K562 (cell line): Measurements from ENCODE around the gene CTPS2. TPM values are rescaled to one million over a fixed set of nuclear protein-coding genes. Genes with fewer than 3 reads are reported as not detected.
A peak's percentile ranks its signal among the peaks of the same experiment; 100 is the strongest.

Source experiments
- ATAC-seq: fragments of 200-7000 bp; cut with Tn5 transposase; 3 replicates; pipeline ENCODE4 v1.9.1; 2020; ENCODE audit warnings: moderate library complexity
- BruUV-seq: library from RNA; stranded (reverse); fragments of 400-500 nt; replicated peaks from 2 replicates; lab custom pipeline; 2021; lab: Mats Ljungman, UMichigan
- CTCF ChIA-PET: fragments of 300-600 bp; formaldehyde crosslinking; extraction: SDS; loops from one replicate; lab custom pipeline; 2021; ENCODE audit warnings: low intra/inter-chr PET ratio; lab: Yijun Ruan, JAX
- POLR2A ChIA-PET: fragments of 300-600, 350-650 bp; sonication (Branson Sonifier 250); formaldehyde crosslinking; extraction: SDS; loops from one replicate; lab custom pipeline; 2021; ENCODE audit warnings: antibody characterized with exemption, inconsistent platforms; lab: Yijun Ruan, JAX
- DNase-seq, 4 experiments: peaks; one replicate each; pipeline versions ENCODE4 v3.0.0 to v3.0.0-alpha.2; 2011 to 2018; ENCODE audit warnings: low spot score in 3 of 4, mixed read lengths in 3 of 4; ENCODE audit errors: extremely low read depth in 1 of 4
- FAIRE-seq: peaks from 2 replicates; lab custom pipeline; 2011; peaks lifted over from hg19 to GRCh38; lab: Jason Lieb, UNC
- H2AFZ ChIP-seq: 2 replicates; pipeline ENCODE4 v1.6.0; 2011; ENCODE audit warnings: low read depth, low read length, control low read depth, inconsistent platforms
- H3K27ac ChIP-seq: fragments of 200-600 bp; 3 replicates; pipeline ENCODE4 v1.8.0; 2011; ENCODE audit warnings: low read depth, mild to moderate bottlenecking, control low read depth, inconsistent platforms, low read length, moderate library complexity, mixed read lengths; ENCODE audit errors: extremely low read depth
- H3K27me3 ChIP-seq, 2 experiments: fragments of 300-600 bp in 1 of 2; 2 replicates in 1 of 2; 3 replicates in 1 of 2; pipeline versions ENCODE4 v1.6.0 to v1.8.0; 2011; ENCODE audit warnings: inconsistent platforms in 2 of 2, low read length in 2 of 2, mild to moderate bottlenecking in 1 of 2, mixed read lengths in 1 of 2, moderate library complexity in 1 of 2; ENCODE audit not compliant: control insufficient read depth in 2 of 2, insufficient read depth in 2 of 2
- H3K36me3 ChIP-seq: fragments of 300-600 bp; 3 replicates; pipeline ENCODE4 v1.8.0; 2011; ENCODE audit warnings: mild to moderate bottlenecking, low read length, inconsistent platforms; ENCODE audit not compliant: control insufficient read depth, insufficient read depth
- H3K4me1 ChIP-seq, 2 experiments: fragments of 200-600 bp in 1 of 2; replicated peaks in 1 of 2; 2 replicates in 1 of 2; 3 replicates in 1 of 2; pipeline versions ENCODE4 v1.5.1 to v1.8.0; 2011; ENCODE audit warnings: inconsistent platforms in 2 of 2, low read length in 2 of 2, mild to moderate bottlenecking in 1 of 2, mixed read lengths in 1 of 2, moderate library complexity in 1 of 2; ENCODE audit not compliant: control insufficient read depth in 2 of 2, insufficient read depth in 2 of 2
- H3K4me2 ChIP-seq: 2 replicates; pipeline ENCODE4 v1.6.1; 2011; ENCODE audit warnings: low read length, control low read depth, inconsistent platforms, mixed read lengths; ENCODE audit not compliant: insufficient read depth
- H3K4me3 ChIP-seq: fragments of 200-600 bp; sonication (generic), shearing (Covaris generic); 2 replicates; pipeline ENCODE4 v1.5.1; 2016; ENCODE audit warnings: control low read depth, inconsistent platforms
- H3K79me2 ChIP-seq: fragments of 200-600 bp; 3 replicates; pipeline ENCODE4 v1.8.0; 2011; ENCODE audit warnings: low read length, inconsistent platforms; ENCODE audit not compliant: control insufficient read depth, insufficient read depth
- H3K9ac ChIP-seq, 2 experiments: 2 replicates each; pipeline versions ENCODE4 v1.6.0 to v1.6.1; 2011; ENCODE audit warnings: low read depth in 2 of 2, low read length in 2 of 2, control low read depth in 1 of 2, inconsistent platforms in 1 of 2, mild to moderate bottlenecking in 1 of 2, mixed read lengths in 1 of 2; ENCODE audit not compliant: insufficient read depth in 1 of 2
- H3K9me1 ChIP-seq: one replicate; pipeline ENCODE4 v1.6.0; 2011; ENCODE audit warnings: inconsistent platforms, mild to moderate bottlenecking, low read length, moderate library complexity; ENCODE audit not compliant: control insufficient read depth, insufficient read depth
- H3K9me3 ChIP-seq: replicated peaks from 2 replicates; pipeline ENCODE4 v1.5.1; 2011; ENCODE audit warnings: low read depth, low read length, inconsistent platforms; ENCODE audit not compliant: control insufficient read depth, insufficient read depth
- H4K20me1 ChIP-seq: replicated peaks from 2 replicates; pipeline ENCODE4 v1.6.1; 2011; ENCODE audit warnings: low read length, inconsistent platforms, mixed read lengths; ENCODE audit not compliant: control insufficient read depth, insufficient read depth
- FOXP1 ChIP-seq: sonication (generic); formaldehyde crosslinking; IDR thresholded peaks from 2 replicates; pipeline ENCODE4 v1.8.0; 2022; ENCODE audit warnings: mild to moderate bottlenecking, missing genetic modification reagents
- KAT7 ChIP-seq: sonication (generic); formaldehyde crosslinking; IDR thresholded peaks from 2 replicates; pipeline ENCODE4 v1.8.0; 2022; ENCODE audit warnings: missing genetic modification reagents, mild to moderate bottlenecking, borderline replicate concordance
- MECOM ChIP-seq: fragments of 250-450 bp; sonication (Bioruptor Pico); IDR thresholded peaks from 2 replicates; pipeline ENCODE4 v1.8.0; 2022; ENCODE audit warnings: inconsistent platforms
- PKNOX1 ChIP-seq: fragments of 450-650 bp; IDR thresholded peaks from 2 replicates; pipeline ENCODE4 v1.6.1; 2016
- RFX7 ChIP-seq: fragments of 250-450 bp; sonication (Bioruptor Pico); IDR thresholded peaks from 2 replicates; pipeline ENCODE4 v1.5.1; 2021; ENCODE audit warnings: mild to moderate bottlenecking
- USF2 ChIP-seq: sonication (generic); formaldehyde crosslinking; IDR thresholded peaks from 2 replicates; pipeline ENCODE4 v1.5.0; 2020; ENCODE audit warnings: missing genetic modification reagents
- WGBS: fragments of 100-300 bp; shearing (Covaris generic); methylation state at CpG from one replicate; pipeline ENCODE4 v1.1.6; 2016; ENCODE audit warnings: low coverage, mixed read lengths; ENCODE audit not compliant: insufficient coverage; ENCODE audit errors: missing lambda C conversion rate; 5-methylcytosine and 5-hydroxymethylcytosine counted together
- in situ Hi-C: fragments of 300-500 bp; cut with MboI; formaldehyde crosslinking; loops from 4 replicates; pipeline ENCODE4 v1.15.0; 2018; ENCODE audit warnings: inconsistent platforms, mixed read lengths
- intact Hi-C: fragments of 100-400 bp; cut with micrococcal nuclease; formaldehyde crosslinking; loops from 2 replicates; pipeline ENCODE4 v1.14.2; 2022
- polyA plus RNA-seq, 8 experiments: library from polyadenylated mRNA; depleted of rRNA in 4 of 8; stranded (reverse) in 5 of 8; unstranded in 3 of 8; fragments of >200 nt; fragmentation: Nextera tagmentation in 2 of 8; fragmentation: Illumina TruSeq in 1 of 8; extraction: Ambion mirVana in 2 of 8; extraction: Trizol in 1 of 8; gene quantifications; 2 replicates each; pipeline versions ENCODE4 v1.2.1 to v1.2.3, GENCODE V29; 2011 to 2014; ENCODE audit warnings: inconsistent platforms in 1 of 8, missing spikeins in 1 of 8
- total RNA-seq, 7 experiments: library from RNA; depleted of rRNA in 6 of 7; stranded (reverse); fragments of >200 nt in 6 of 7; fragmentation: Illumina TruSeq in 2 of 7; extraction: Trizol in 2 of 7; gene quantifications; 2 replicates each; pipeline versions ENCODE4 v1.2.1 to v1.2.3, GENCODE V29; 2011 to 2021; ENCODE audit warnings: low replicate concordance in 1 of 7
- TF ChIP-seq, protein P1 (sequence below): fragments of 450-650 bp; IDR thresholded peaks from 2 replicates; pipeline ENCODE4 v1.6.1; 2014; ENCODE audit warnings: low read depth, mild to moderate bottlenecking, moderate library complexity, borderline replicate concordance
- TF ChIP-seq, protein P2 (sequence below): sonication (generic); formaldehyde crosslinking; IDR thresholded peaks from 2 replicates; pipeline ENCODE4 v1.8.0; 2023; ENCODE audit warnings: mild to moderate bottlenecking, missing genetic modification reagents

Gene CTPS2
- total and polyA plus RNA-seq, 9 of the 15 experiments (the other 6 are each of a cell fraction or from before 2014, with no cell fraction given) = 5.4 to 19.5 (median 14.1) TPM

DNA sequence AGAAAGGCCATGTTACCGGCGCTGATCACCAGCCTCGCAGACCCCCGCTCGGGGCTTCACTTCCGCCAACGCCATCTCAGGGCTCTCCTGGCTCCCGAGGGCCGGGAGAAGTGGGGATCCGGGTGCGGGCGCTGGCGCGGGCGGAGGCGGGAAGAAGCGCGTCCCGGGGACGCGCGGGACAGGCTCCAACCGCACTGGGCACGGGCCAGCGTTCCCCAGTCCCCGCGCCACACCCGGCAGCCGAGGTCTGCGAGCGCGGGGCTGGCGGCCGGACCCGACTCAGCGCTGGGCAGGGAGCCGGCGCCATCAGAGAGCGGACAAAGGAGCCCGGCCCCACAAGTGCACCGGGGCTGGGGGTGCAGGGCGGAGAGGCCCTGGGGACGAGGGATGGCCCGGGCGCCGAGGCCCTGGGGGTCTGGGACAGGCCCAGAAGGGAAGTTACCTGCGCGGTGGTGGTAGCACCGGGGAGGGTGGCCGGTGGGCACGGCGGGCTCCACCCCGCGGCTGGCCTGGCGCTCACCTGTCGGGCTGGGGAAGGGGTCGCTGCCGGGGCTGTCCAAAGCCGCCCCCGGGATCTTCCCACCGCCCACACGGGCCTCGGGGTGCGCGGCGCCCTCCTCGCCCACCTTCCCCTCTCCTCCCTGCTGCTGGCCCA is 449 bp downstream of the CTPS2 start (continued):
- TF ChIP-seq FOXP1 (CRISPR knock-in tag) (no peak), RFX7 (CRISPR knock-in tag) (no peak)
- TF ChIP-seq, protein P1, sequence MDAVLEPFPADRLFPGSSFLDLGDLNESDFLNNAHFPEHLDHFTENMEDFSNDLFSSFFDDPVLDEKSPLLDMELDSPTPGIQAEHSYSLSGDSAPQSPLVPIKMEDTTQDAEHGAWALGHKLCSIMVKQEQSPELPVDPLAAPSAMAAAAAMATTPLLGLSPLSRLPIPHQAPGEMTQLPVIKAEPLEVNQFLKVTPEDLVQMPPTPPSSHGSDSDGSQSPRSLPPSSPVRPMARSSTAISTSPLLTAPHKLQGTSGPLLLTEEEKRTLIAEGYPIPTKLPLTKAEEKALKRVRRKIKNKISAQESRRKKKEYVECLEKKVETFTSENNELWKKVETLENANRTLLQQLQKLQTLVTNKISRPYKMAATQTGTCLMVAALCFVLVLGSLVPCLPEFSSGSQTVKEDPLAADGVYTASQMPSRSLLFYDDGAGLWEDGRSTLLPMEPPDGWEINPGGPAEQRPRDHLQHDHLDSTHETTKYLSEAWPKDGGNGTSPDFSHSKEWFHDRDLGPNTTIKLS = no peak
- TF ChIP-seq, all 486 proteins: peak for 14

GRCh38 chrX:16711219-16711811 is 1.2 kb downstream of the CTPS2 start:
- Histone ChIP-seq H3K9ac (peak overlapping the region; percentile 82 to 97), H4K20me1 (no peaks in the 10 kb centered on the region), H3K9me1 (no peaks in the 10 kb centered on the region), H3K36me3 (peaks cover 7% of the 10 kb centered on the region; the same call in 2 of the 3 replicates), H3K27ac (peak overlapping the region; percentile 83; the same call in 2 of the 3 replicates), H3K27me3 (no peaks in the 10 kb centered on the region), H2AFZ (peak overlapping the region; percentile 99), H3K9me3 (no peaks in the 10 kb centered on the region), H3K4me1 (peaks cover 0 to 17% of the 10 kb centered on the region in 2 experiments; a peak in 4 of 5 replicates), H3K4me2 (peak overlapping the region; percentile 87), H3K4me3 (peak overlapping the region; percentile 69), H3K79me2 (peaks cover 28% of the 10 kb centered on the region)
- CTCF ChIA-PET = no interaction called here
- TF ChIP-seq, protein P2, sequence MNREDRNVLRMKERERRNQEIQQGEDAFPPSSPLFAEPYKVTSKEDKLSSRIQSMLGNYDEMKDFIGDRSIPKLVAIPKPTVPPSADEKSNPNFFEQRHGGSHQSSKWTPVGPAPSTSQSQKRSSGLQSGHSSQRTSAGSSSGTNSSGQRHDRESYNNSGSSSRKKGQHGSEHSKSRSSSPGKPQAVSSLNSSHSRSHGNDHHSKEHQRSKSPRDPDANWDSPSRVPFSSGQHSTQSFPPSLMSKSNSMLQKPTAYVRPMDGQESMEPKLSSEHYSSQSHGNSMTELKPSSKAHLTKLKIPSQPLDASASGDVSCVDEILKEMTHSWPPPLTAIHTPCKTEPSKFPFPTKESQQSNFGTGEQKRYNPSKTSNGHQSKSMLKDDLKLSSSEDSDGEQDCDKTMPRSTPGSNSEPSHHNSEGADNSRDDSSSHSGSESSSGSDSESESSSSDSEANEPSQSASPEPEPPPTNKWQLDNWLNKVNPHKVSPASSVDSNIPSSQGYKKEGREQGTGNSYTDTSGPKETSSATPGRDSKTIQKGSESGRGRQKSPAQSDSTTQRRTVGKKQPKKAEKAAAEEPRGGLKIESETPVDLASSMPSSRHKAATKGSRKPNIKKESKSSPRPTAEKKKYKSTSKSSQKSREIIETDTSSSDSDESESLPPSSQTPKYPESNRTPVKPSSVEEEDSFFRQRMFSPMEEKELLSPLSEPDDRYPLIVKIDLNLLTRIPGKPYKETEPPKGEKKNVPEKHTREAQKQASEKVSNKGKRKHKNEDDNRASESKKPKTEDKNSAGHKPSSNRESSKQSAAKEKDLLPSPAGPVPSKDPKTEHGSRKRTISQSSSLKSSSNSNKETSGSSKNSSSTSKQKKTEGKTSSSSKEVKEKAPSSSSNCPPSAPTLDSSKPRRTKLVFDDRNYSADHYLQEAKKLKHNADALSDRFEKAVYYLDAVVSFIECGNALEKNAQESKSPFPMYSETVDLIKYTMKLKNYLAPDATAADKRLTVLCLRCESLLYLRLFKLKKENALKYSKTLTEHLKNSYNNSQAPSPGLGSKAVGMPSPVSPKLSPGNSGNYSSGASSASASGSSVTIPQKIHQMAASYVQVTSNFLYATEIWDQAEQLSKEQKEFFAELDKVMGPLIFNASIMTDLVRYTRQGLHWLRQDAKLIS (CRISPR knock-in tag) = 0 out of 2 replicates have a peak, but pooled peaks have one; percentile 22
- peak; percentile 32; the same call in 1 of the 2 replicates for TF ChIP-seq PKNOX1
- 0 out of 2 replicates have a peak, but pooled peaks have one; percentile 10 for TF ChIP-seq USF2
- peak; percentile 40; the same call in 1 of the 2 replicates for TF ChIP-seq KAT7 (CRISPR knock-in tag)
- TF ChIP-seq MECOM (CRISPR knock-in tag) = no peak
- 9% methylated on average over 9 of the region's 9 CpGs for WGBS
- ATAC-seq (peak; percentile 11), DNase-seq (peak; percentile 15 to 46 (median 24)), FAIRE-seq (peak; percentile 82)
- no TSS peak for BruUV-seq
- in situ Hi-C loops = no loop called here
- intact Hi-C loops = no loop called here
- POLR2A ChIA-PET = interaction anchor here (0.6 to 0.9 kb wide), 3 partner anchors 8 to 100 kb away, joined by 3 read pairs; partner anchors contain the start of gene SYAP1
